HL-60 (cell line): Measurements from ENCODE around the gene CETP.
"Not testable (repeated sequence)": the region's sequence is repeated elsewhere in the genome, so short reads cannot be mapped to it uniquely, and the experiment has no call there.

ENCODE experiments used
- DNase-seq, 2 experiments: peaks; one replicate each; pipeline ENCODE4 v3.0.0-alpha.2; 2010 to 2020; ENCODE audit warnings: low read depth in 1 of 2, low spot score in 1 of 2
- H3K27ac ChIP-seq: fragments of 250-450 bp; sonication (Bioruptor Pico); replicated peaks from 2 replicates; pipeline ENCODE4 v1.5.1; 2020; ENCODE audit warnings: mild to moderate bottlenecking, moderate library complexity
- H3K27me3 ChIP-seq: fragments of 250-450 bp; sonication (Bioruptor Pico); 2 replicates; pipeline ENCODE4 v1.5.1; 2021; ENCODE audit warnings: mild to moderate bottlenecking, moderate library complexity; ENCODE audit not compliant: insufficient read depth, poor library complexity, severe bottlenecking
- H3K4me3 ChIP-seq: replicated peaks from 2 replicates; pipeline ENCODE4 v1.5.1; 2011; ENCODE audit warnings: mild to moderate bottlenecking, control low read depth, low read length; ENCODE audit not compliant: insufficient read depth
- GABPA ChIP-seq: IDR thresholded peaks from 2 replicates; pipeline ENCODE4 v1.6.1; 2012; ENCODE audit warnings: low read depth
- POLR2AphosphoS5 ChIP-seq: IDR thresholded peaks from 2 replicates; pipeline ENCODE4 v1.6.1; 2012; ENCODE audit warnings: low read depth
- SPI1 ChIP-seq: IDR thresholded peaks from 2 replicates; pipeline ENCODE4 v1.6.1; 2012; ENCODE audit warnings: low read depth, mild to moderate bottlenecking, borderline replicate concordance
- TF ChIP-seq, protein P1 (sequence below): IDR thresholded peaks from one replicate; pipeline ENCODE4 v1.5.1; 2011; ENCODE audit warnings: low read length, control low read depth, inconsistent platforms; ENCODE audit not compliant: insufficient read depth
- TF ChIP-seq, protein P2 (sequence below): IDR thresholded peaks from 2 replicates; pipeline ENCODE4 v1.6.1; 2012; ENCODE audit warnings: low read depth; ENCODE audit not compliant: insufficient replicate concordance

The CETP gene

DNA sequence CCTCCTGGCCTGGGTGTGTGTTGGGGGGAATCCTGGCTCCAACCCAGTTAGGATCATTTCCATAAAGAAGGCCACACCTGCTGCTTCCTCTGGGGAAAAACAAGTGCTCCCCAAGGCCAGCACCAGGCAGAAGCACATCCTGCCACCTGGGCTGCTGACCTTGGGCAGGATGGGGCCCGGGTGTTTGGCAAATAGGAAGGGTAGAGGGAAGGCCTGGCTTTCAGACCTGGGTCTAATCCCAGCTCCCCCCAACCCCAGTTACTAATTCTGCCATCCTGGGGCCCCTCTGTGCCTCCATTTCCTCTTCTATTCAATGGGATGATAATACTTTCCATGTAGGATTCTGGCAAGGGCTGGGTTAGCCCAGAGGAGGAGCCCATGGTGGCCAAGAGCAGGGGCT lies 24.6 kb downstream of the CETP start:
- H3K27me3 ChIP-seq: no peaks in the 10 kb centered on the region
- H3K27ac ChIP-seq: no peak overlapping the region
- DNase-seq: no peak
- no peak overlapping the region for H3K4me3 ChIP-seq
- TF ChIP-seq SPI1: no peak
- no peak for TF ChIP-seq POLR2AphosphoS5
- TF ChIP-seq, protein P1, sequence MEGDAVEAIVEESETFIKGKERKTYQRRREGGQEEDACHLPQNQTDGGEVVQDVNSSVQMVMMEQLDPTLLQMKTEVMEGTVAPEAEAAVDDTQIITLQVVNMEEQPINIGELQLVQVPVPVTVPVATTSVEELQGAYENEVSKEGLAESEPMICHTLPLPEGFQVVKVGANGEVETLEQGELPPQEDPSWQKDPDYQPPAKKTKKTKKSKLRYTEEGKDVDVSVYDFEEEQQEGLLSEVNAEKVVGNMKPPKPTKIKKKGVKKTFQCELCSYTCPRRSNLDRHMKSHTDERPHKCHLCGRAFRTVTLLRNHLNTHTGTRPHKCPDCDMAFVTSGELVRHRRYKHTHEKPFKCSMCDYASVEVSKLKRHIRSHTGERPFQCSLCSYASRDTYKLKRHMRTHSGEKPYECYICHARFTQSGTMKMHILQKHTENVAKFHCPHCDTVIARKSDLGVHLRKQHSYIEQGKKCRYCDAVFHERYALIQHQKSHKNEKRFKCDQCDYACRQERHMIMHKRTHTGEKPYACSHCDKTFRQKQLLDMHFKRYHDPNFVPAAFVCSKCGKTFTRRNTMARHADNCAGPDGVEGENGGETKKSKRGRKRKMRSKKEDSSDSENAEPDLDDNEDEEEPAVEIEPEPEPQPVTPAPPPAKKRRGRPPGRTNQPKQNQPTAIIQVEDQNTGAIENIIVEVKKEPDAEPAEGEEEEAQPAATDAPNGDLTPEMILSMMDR: no peak
- no peak for TF ChIP-seq GABPA
- TF ChIP-seq, protein P2, sequence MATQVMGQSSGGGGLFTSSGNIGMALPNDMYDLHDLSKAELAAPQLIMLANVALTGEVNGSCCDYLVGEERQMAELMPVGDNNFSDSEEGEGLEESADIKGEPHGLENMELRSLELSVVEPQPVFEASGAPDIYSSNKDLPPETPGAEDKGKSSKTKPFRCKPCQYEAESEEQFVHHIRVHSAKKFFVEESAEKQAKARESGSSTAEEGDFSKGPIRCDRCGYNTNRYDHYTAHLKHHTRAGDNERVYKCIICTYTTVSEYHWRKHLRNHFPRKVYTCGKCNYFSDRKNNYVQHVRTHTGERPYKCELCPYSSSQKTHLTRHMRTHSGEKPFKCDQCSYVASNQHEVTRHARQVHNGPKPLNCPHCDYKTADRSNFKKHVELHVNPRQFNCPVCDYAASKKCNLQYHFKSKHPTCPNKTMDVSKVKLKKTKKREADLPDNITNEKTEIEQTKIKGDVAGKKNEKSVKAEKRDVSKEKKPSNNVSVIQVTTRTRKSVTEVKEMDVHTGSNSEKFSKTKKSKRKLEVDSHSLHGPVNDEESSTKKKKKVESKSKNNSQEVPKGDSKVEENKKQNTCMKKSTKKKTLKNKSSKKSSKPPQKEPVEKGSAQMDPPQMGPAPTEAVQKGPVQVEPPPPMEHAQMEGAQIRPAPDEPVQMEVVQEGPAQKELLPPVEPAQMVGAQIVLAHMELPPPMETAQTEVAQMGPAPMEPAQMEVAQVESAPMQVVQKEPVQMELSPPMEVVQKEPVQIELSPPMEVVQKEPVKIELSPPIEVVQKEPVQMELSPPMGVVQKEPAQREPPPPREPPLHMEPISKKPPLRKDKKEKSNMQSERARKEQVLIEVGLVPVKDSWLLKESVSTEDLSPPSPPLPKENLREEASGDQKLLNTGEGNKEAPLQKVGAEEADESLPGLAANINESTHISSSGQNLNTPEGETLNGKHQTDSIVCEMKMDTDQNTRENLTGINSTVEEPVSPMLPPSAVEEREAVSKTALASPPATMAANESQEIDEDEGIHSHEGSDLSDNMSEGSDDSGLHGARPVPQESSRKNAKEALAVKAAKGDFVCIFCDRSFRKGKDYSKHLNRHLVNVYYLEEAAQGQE: no peak

DNA sequence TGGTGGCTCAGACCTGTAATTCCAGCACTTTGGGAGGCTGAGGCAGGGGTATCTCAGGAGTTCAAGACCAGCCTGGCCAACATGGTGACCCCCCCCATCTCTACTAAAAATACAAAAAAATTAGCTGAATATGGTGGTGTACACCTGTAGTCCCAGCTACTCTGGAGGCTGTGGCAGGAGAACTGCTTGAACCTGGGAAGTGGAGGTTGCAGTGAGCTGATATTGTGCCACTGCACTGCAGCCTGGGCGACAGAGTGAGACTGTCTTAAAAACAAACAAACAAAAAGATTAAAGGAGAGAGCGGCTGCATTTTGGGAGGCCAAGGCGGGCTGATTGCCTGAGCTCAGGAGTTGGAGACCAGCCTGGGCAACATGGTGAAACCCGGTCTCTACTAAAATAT lies 25.2 kb downstream of the CETP start:
- H3K27me3 ChIP-seq, H3K4me3 ChIP-seq, H3K27ac ChIP-seq, DNase-seq: not testable (repeated sequence)

DNA sequence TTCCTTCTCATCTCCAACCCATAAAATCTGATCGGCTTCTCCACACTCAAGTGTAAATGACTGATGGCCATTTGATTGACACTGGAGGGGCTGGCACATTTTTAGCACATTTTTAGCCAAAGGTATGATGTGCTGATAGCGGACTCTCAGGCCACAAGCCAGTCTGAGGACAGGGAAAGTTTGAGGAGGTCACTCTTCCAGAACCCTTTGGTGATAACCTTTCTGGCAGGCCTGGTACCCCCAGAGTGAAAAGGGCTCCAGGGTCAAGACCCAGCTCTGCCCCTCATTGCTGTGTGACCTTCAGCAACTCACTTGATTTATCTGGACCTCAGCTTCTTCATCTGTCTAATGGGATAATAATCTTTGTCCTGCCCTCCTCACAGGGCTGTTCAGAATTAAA lies 25.9 kb downstream of the CETP start:
- Histone ChIP-seq H3K4me3 (no peak overlapping the region), H3K27me3 (no peaks in the 10 kb centered on the region), H3K27ac (no peak overlapping the region)
- no peak for DNase-seq
- TF ChIP-seq GABPA: no peak
- no peak for TF ChIP-seq POLR2AphosphoS5
- TF ChIP-seq, protein P2: no peak
- TF ChIP-seq, protein P1: no peak
- no peak for TF ChIP-seq SPI1

DNA sequence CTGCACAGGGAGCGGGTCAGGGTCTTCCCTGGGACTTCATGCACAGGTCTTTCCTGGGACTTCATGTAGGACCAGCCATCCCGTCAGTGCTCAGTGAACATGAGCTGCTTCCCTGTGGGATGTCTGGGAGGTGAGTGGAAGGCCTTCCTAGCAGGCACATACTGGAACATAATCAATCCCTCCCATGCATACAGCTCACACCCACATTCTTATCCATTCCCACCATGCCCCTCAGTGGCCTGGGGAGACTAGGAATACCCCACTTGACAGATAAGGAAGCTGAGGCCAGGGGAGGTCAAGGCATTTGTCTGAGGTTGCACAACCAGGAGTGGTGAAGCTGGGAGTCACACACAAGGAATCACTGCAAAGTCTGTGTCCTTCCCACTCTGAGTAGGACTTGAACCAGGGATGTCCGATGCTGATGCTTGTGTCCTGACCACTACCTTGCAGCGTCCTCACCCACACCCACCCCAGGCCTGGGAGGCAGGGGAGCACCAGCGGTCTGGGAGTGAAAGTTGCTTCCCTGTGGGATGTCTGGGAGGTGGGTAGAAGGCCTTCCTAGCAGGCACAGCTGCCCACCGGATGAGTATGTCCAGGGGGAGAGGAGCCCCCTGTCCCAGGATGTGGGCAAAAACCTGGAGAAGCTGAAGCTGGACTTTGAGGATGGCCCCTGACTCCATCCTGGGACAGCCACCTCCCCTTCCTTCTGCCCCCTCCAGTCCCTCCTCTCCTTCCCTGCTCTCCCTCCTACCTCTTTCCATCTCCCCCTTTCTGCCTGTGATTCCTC lies 26.6 kb downstream of the CETP start:
- TF ChIP-seq, protein P2: no peak
- TF ChIP-seq, protein P1: no peak
- TF ChIP-seq GABPA (no peak), POLR2AphosphoS5 (no peak), SPI1 (no peak)
- H3K27ac ChIP-seq: no peak overlapping the region; the same call in 1 of the 2 replicates
- peak overlapping the region; percentile 75 for H3K4me3 ChIP-seq
- no peaks in the 10 kb centered on the region for H3K27me3 ChIP-seq
- DNase-seq: peak in 1 of 2 experiments; percentile 61
